Hepatocyte (in vitro differentiated cells): ENCODE data around the gene MTG1. TPM values are rescaled to one million over a fixed set of nuclear protein-coding genes. Genes with fewer than 3 reads are reported as not detected.

Experiments used
- DNase-seq: peaks from one replicate; pipeline ENCODE4 v3.0.0-alpha.2; 2016; ENCODE audit warnings: low spot score
- H2AFZ ChIP-seq: fragments of 200-600 bp; sonication (generic); 2 replicates; pipeline ENCODE4 v1.6.0; 2016; ENCODE audit warnings: antibody characterized with exemption, mild to moderate bottlenecking
- H3K27ac ChIP-seq: fragments of 200-600 bp; sonication (generic); 2 replicates; pipeline ENCODE4 v1.5.1; 2016; ENCODE audit warnings: mild to moderate bottlenecking
- H3K27me3 ChIP-seq: fragments of 200-600 bp; sonication (generic); 2 replicates; pipeline ENCODE4 v1.6.1; 2016
- H3K36me3 ChIP-seq: fragments of 200-600 bp; sonication (generic); replicated peaks from 2 replicates; pipeline ENCODE4 v1.5.1; 2016; ENCODE audit warnings: low read depth; ENCODE audit not compliant: insufficient read depth
- H3K4me1 ChIP-seq: fragments of 200-600 bp; sonication (generic); 2 replicates; pipeline ENCODE4 v1.5.1; 2016; ENCODE audit warnings: mild to moderate bottlenecking, moderate library complexity; ENCODE audit not compliant: insufficient read depth
- H3K4me2 ChIP-seq: fragments of 200-600 bp; sonication (generic); 2 replicates; pipeline ENCODE4 v1.6.0; 2016
- H3K4me3 ChIP-seq: fragments of 200-600 bp; sonication (generic); 2 replicates; pipeline ENCODE4 v1.5.1; 2016; ENCODE audit warnings: mild to moderate bottlenecking
- H3K79me2 ChIP-seq: fragments of 200-600 bp; sonication (generic); 2 replicates; pipeline ENCODE4 v1.6.0; 2017; ENCODE audit warnings: mild to moderate bottlenecking
- H3K9me2 ChIP-seq: fragments of 200-600 bp; sonication (generic); replicated peaks from 2 replicates; pipeline ENCODE4 v1.6.0; 2017; ENCODE audit warnings: mild to moderate bottlenecking; ENCODE audit not compliant: insufficient read depth
- H3K9me3 ChIP-seq: fragments of 200-600 bp; sonication (generic); 2 replicates; pipeline ENCODE4 v1.5.1; 2016; ENCODE audit warnings: low read depth, mild to moderate bottlenecking
- H4K20me1 ChIP-seq: fragments of 200-600 bp; sonication (generic); 2 replicates; pipeline ENCODE4 v1.6.0; 2016; ENCODE audit warnings: mild to moderate bottlenecking; ENCODE audit not compliant: insufficient read depth, poor library complexity, severe bottlenecking
- EZH2 ChIP-seq: fragments of 200-600 bp; sonication (generic); IDR thresholded peaks from 2 replicates; pipeline ENCODE4 v1.6.1; 2016; ENCODE audit warnings: antibody characterized with exemption, mild to moderate bottlenecking, borderline replicate concordance
- EZH2phosphoT487 ChIP-seq: fragments of 200-600 bp; sonication (generic); IDR thresholded peaks from one replicate; pipeline ENCODE4 v1.6.1; 2018; ENCODE audit warnings: antibody characterized with exemption, mild to moderate bottlenecking, low read depth, moderate library complexity; ENCODE audit not compliant: unreplicated experiment, severe bottlenecking
- WGBS: methylation state at CpG from one replicate; pipeline ENCODE4 v1.1.6; 2016; ENCODE audit warnings: low lambda C conversion rate; ENCODE audit errors: missing lambda C conversion rate; 5-methylcytosine and 5-hydroxymethylcytosine counted together
- polyA plus RNA-seq: library from polyadenylated mRNA; unstranded; fragments of >200 nt; fragmentation: Nextera tagmentation; extraction: Ambion mirVana; gene quantifications from 2 replicates; pipeline ENCODE4 v1.2.1, GENCODE V29; 2016
- total RNA-seq: library from RNA; depleted of rRNA; stranded (reverse); fragments of >200 nt; gene quantifications from 2 replicates; pipeline ENCODE4 v1.2.3, GENCODE V29; 2014
- TF ChIP-seq, protein P1 (sequence below): fragments of 200-600 bp; sonication (generic); IDR thresholded peaks from 2 replicates; pipeline ENCODE4 v1.5.1; 2016; ENCODE audit warnings: antibody characterized with exemption, mild to moderate bottlenecking; ENCODE audit not compliant: poor library complexity

Gene MTG1
- total and polyA plus RNA-seq, 2 experiments from 2014 or later: 53.2 to 154 TPM

DNA sequence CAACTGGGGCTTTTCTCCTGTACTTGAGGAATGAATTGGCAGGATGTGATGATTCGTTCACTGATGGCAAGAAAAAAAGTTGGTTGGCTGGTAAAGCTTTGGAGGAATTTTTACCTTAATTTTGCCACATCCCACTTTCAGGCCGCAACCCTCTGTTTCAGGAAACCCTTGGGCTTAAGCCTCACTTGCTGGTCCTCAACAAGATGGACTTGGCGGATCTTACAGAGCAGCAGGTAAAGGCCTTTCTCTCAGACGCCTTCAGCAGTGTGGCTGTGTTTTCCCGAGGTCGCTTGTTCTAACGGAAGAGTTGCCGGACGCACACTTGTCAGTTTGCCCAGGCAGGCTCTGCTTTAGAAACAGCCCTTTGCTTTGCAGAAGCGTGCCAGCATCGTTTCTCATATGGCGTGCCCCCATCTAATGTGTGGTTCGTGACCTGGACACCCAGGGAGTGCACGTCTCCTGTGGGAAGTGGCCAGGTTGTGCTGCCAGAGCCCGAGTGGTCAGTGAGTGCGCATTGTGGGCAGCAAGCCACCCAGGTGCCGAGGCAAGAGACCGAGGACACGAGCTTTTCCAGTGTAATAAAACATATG is 2.2 kb downstream of the MTG1 start:
- 99% methylated on average over 19 of the region's 19 CpGs for WGBS
- Histone ChIP-seq H3K27me3 (no peaks in the 10 kb centered on the region), H3K79me2 (peaks cover 44% of the 10 kb centered on the region), H3K4me3 (no peak overlapping the region), H3K4me2 (no peak overlapping the region), H3K9me3 (no peaks in the 10 kb centered on the region), H3K9me2 (no peaks in the 10 kb centered on the region), H3K36me3 (no peaks in the 10 kb centered on the region), H2AFZ (no peak overlapping the region), H3K27ac (no peak overlapping the region), H4K20me1 (no peaks in the 10 kb centered on the region), H3K4me1 (peaks cover 8% of the 10 kb centered on the region)
- no peak for TF ChIP-seq EZH2
- no peak for TF ChIP-seq EZH2phosphoT487
- TF ChIP-seq, protein P1, sequence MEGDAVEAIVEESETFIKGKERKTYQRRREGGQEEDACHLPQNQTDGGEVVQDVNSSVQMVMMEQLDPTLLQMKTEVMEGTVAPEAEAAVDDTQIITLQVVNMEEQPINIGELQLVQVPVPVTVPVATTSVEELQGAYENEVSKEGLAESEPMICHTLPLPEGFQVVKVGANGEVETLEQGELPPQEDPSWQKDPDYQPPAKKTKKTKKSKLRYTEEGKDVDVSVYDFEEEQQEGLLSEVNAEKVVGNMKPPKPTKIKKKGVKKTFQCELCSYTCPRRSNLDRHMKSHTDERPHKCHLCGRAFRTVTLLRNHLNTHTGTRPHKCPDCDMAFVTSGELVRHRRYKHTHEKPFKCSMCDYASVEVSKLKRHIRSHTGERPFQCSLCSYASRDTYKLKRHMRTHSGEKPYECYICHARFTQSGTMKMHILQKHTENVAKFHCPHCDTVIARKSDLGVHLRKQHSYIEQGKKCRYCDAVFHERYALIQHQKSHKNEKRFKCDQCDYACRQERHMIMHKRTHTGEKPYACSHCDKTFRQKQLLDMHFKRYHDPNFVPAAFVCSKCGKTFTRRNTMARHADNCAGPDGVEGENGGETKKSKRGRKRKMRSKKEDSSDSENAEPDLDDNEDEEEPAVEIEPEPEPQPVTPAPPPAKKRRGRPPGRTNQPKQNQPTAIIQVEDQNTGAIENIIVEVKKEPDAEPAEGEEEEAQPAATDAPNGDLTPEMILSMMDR: no peak
- no peak for DNase-seq

DNA sequence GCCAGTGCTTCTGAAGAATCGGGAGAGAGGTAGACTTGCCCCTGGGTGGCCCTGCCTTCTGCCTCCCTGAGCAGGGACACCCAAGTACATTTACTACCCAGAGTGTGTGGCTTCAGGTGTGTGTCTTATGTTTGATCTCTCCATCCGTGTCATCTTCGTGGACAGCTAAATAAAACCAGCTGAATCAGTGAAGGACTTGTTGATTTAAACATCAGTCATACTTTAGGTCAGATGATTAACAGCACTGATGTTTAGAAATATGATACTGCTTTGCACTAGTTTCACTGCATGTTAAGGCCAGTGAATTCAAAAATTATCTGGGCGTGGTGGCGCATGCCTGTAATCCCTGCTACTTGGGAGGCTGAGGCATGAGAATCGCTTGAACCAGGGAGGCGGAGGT is 4.0 kb downstream of the MTG1 start:
- TF ChIP-seq EZH2 (no peak), EZH2phosphoT487 (no peak)
- TF ChIP-seq, protein P1: no peak
- 96% methylated on average over 7 of the region's 7 CpGs for WGBS
- H3K27ac ChIP-seq: no peak overlapping the region
- no peak overlapping the region for H3K4me2 ChIP-seq
- H3K4me3 ChIP-seq: no peak overlapping the region
- peaks cover 44% of the 10 kb centered on the region for H3K79me2 ChIP-seq
- H3K9me2 ChIP-seq: no peaks in the 10 kb centered on the region
- no peaks in the 10 kb centered on the region for H3K9me3 ChIP-seq
- H3K36me3 ChIP-seq: no peaks in the 10 kb centered on the region
- H3K27me3 ChIP-seq: no peaks in the 10 kb centered on the region
- no peak overlapping the region for H2AFZ ChIP-seq
- peaks cover 8% of the 10 kb centered on the region for H3K4me1 ChIP-seq
- no peak for DNase-seq
- H4K20me1 ChIP-seq: no peaks in the 10 kb centered on the region

DNA sequence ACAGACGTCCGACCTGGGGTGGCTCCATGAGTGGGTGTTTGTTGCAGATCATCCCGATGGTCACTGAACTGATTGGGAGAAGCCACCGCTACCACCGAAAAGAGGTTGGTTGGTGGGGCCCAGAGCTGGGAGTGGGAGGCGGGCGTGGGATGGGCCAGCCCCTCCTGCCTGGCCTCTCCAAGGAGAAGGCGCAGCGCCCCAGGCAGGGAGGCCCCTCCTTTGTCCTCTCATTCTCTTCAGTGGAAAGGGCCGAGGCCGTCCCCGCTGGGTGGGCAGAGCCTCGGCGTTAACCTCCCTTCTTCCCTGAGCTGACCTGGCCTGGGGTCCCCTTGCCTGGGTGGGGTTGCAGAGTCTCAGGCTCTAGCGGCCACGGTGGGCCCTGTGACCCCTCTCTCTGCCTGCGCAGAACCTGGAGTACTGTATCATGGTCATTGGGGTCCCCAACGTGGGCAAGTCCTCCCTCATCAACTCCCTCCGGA is 5.2 kb downstream of the MTG1 start:
- Histone ChIP-seq H3K27me3 (no peaks in the 10 kb centered on the region), H3K4me3 (no peak overlapping the region), H4K20me1 (no peaks in the 10 kb centered on the region), H3K79me2 (peaks cover 47% of the 10 kb centered on the region), H3K36me3 (no peaks in the 10 kb centered on the region), H3K9me3 (no peaks in the 10 kb centered on the region), H3K9me2 (no peaks in the 10 kb centered on the region), H3K27ac (no peak overlapping the region), H3K4me1 (peaks cover 8% of the 10 kb centered on the region), H2AFZ (no peak overlapping the region), H3K4me2 (no peak overlapping the region)
- TF ChIP-seq EZH2: no peak
- TF ChIP-seq, protein P1: no peak
- no peak for TF ChIP-seq EZH2phosphoT487
- DNase-seq: no peak
- 99% methylated on average over 18 of the region's 19 CpGs for WGBS
